GM18519 (cell line): ENCODE measurements around the gene DET1.
A peak's percentile ranks its signal among the peaks of the same experiment; 100 is the strongest.
"Not testable (repeated sequence)": the region's sequence is repeated elsewhere in the genome, so short reads cannot be mapped to it uniquely, and the experiment has no call there.

Experiments used
- ATAC-seq: cut with Tn5 transposase; IDR thresholded peaks from one replicate; pipeline ENCODE4 v1.9.1; 2021; ENCODE audit warnings: mild to moderate bottlenecking, moderate library complexity; ENCODE audit not compliant: unreplicated experiment, low FRiP score

Gene DET1

GRCh38 chr15:88546248-88547129, at the start of gene DET1:
Gene DET1 (minus strand): TSS chr15:88546681. CDS start chr15:88531705, 14,976 bp downstream.
- peak; percentile 98 for ATAC-seq

GRCh38 chr15:88591384-88591783, 44.9 kb upstream of the DET1 start:
- no peak for ATAC-seq

GRCh38 chr15:88590759-88591158, 44.3 kb upstream of the DET1 start:
- ATAC-seq = no peak

- ATAC-seq = no peak
Observed at GRCh38 chr15:88586401-88587162, 40.1 kb upstream of the DET1 start.

- no peak for ATAC-seq
Observed at GRCh38 chr15:88580532-88580931, 34.1 kb upstream of the DET1 start.

GRCh38 chr15:88579322-88579721, 32.8 kb upstream of the DET1 start:
- ATAC-seq = no peak

- ATAC-seq = no peak
Observed at GRCh38 chr15:88574655-88575054, 28.2 kb upstream of the DET1 start.

GRCh38 chr15:88574077-88574476, 27.6 kb upstream of the DET1 start:
- ATAC-seq = no peak

GRCh38 chr15:88571852-88572259, 25.4 kb upstream of the DET1 start:
- ATAC-seq = no peak

- no peak for ATAC-seq
Observed at GRCh38 chr15:88571153-88571851, 24.8 kb upstream of the DET1 start.

GRCh38 chr15:88568589-88568988, 22.1 kb upstream of the DET1 start:
- ATAC-seq = no peak

GRCh38 chr15:88564741-88565140, 18.3 kb upstream of the DET1 start:
- ATAC-seq = no peak

GRCh38 chr15:88563638-88564037, 17.2 kb upstream of the DET1 start:
- ATAC-seq = no peak

GRCh38 chr15:88559565-88559964, 13.1 kb upstream of the DET1 start:
- not testable (repeated sequence) for ATAC-seq

- ATAC-seq = not testable (repeated sequence)
Observed at GRCh38 chr15:88558026-88558425, 11.5 kb upstream of the DET1 start.

- not testable (repeated sequence) for ATAC-seq
Observed at GRCh38 chr15:88548009-88548408, 1.5 kb upstream of the DET1 start.

GRCh38 chr15:88545578-88546247, 768 bp downstream of the DET1 start:
- not testable (repeated sequence) for ATAC-seq

- no peak for ATAC-seq
Observed at GRCh38 chr15:88543065-88543776, 3.3 kb downstream of the DET1 start.

GRCh38 chr15:88542342-88542733, 4.1 kb downstream of the DET1 start:
- no peak for ATAC-seq
